ENCODE measurements around the gene PLA2G4F. TPM values are rescaled to one million over a fixed set of nuclear protein-coding genes. Genes with fewer than 3 reads are reported as not detected.

Gene PLA2G4F
- polyA plus RNA-seq, 1 of the 3 experiments (the other 2 are of a cell fraction), result not detected

DNA sequence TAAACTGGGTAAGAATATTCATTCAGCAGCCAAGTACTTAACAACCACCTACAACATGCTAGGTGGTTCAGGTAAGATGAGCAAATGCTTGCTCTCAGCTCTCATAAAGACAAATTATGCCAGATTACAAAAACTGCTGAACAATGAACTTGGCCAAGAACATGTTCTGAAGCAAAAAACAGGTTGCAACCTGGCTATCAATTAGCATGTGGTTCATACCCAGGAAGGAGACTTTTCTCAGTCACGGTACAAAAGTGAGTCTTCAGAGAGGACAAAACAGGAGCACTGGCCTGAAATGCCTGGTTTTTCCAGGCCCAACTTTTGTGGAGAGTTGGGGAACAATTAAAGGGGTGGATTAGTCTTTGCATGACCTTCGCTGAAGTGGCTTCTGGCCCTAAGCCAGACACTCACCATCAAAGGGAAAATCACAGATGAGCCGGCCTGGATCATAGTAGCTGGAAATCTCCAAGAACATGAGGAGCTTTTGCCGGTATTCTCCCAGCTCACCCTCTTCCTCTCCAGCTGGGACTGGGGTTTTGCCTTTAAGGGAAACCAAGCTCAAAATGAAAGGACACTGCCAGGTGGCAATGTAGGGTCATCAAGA, 7.6 kb upstream of the PLA2G4F start:
- POLR2A ChIA-PET, result no interaction called here
- H3K9me2 ChIP-seq, result no peaks in the 10 kb centered on the region

DNA sequence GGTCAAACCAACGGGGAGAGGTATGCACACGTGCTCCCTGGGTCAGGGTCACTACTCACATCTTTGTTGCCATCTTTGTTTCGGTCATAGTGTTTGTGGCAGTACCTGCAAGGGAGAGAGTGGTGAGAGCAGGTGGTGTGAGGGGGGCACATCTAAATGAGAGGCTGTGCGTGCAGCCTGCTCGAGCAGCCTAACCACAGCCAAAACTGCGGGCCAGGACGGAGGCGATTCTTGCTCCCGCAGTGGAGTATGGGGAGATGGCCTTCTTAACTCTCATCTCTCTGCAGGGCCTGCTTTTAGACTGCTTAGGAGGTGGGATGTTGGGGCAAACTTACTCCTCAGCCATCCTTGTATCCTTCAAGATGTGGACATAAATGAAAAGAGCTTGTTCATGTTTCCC, 6.9 kb upstream of the PLA2G4F start:
- H3K4me1 ChIP-seq (ENCODE audit: control insufficient read depth in 1 of 2, insufficient read depth in 2 of 2, low read depth in 1 of 2, low read length in 1 of 2), result peaks cover under 1 to 4% of the 10 kb centered on the region in 2 experiments; a peak in 1 of 4 replicates
- H4K20me1 ChIP-seq (ENCODE audit: insufficient read depth), result no peaks in the 10 kb centered on the region
- H3K27ac ChIP-seq (ENCODE audit: low read depth in 2 of 2, low read length in 1 of 2), result no peak overlapping the region
- H2AFZ ChIP-seq (ENCODE audit: low read depth), result no peak overlapping the region
- H3K9me3 ChIP-seq, result no peaks in the 10 kb centered on the region
- DNase-seq, result no peak
- CTCF ChIA-PET, result interaction anchor here (1.2 to 2.8 kb wide), 3 partner anchors 26 to 106 kb away, joined by 3 to 8 read pairs (median 5); no protein-coding TSS in a partner anchor
- POLR2A ChIA-PET, result no interaction called here
- H3K4me2 ChIP-seq, result no peak overlapping the region
- H3K36me3 ChIP-seq (replicated peaks in 1 of 2; ENCODE audit: control insufficient read depth in 1 of 2, insufficient read depth in 2 of 2, low read length in 1 of 2), result peaks cover 67 to 94% of the 10 kb centered on the region in 2 experiments
- no peaks in the 10 kb centered on the region for H3K27me3 ChIP-seq (ENCODE audit: insufficient read depth)
- TF ChIP-seq MEF2A (IDR thresholded peaks at IDR 0.05; ENCODE audit: borderline replicate concordance, low read depth), result no peak
- no peak for TF ChIP-seq ZBTB33 (IDR thresholded peaks at IDR 0.05; ENCODE audit: borderline replicate concordance, low read depth)
- no peak for TF ChIP-seq FOXJ3 (CRISPR knock-in tag; IDR thresholded peaks at IDR 0.05)
- no peak for TF ChIP-seq TEAD4 (IDR thresholded peaks at IDR 0.05; ENCODE audit: borderline replicate concordance, insufficient read depth)
- TF ChIP-seq, protein P1, sequence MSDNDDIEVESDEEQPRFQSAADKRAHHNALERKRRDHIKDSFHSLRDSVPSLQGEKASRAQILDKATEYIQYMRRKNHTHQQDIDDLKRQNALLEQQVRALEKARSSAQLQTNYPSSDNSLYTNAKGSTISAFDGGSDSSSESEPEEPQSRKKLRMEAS (IDR thresholded peaks at IDR 0.05; ENCODE audit: low read depth), result no peak
- TF ChIP-seq SIN3A (IDR thresholded peaks at IDR 0.05; ENCODE audit: borderline replicate concordance, low read depth, low read length), result no peak
- TF ChIP-seq MXI1 (IDR thresholded peaks at IDR 0.05; ENCODE audit: low read depth, low read length), result no peak
- TF ChIP-seq, protein P2, sequence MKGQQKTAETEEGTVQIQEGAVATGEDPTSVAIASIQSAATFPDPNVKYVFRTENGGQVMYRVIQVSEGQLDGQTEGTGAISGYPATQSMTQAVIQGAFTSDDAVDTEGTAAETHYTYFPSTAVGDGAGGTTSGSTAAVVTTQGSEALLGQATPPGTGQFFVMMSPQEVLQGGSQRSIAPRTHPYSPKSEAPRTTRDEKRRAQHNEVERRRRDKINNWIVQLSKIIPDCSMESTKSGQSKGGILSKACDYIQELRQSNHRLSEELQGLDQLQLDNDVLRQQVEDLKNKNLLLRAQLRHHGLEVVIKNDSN (IDR thresholded peaks at IDR 0.05; ENCODE audit: borderline replicate concordance, low read depth), result no peak
- TF ChIP-seq RXRA (IDR thresholded peaks at IDR 0.05; ENCODE audit: borderline replicate concordance, low read depth), result no peak
- TF ChIP-seq FOSL2 (IDR thresholded peaks at IDR 0.05; ENCODE audit: borderline replicate concordance, low read depth), result no peak
- TF ChIP-seq, protein P3, sequence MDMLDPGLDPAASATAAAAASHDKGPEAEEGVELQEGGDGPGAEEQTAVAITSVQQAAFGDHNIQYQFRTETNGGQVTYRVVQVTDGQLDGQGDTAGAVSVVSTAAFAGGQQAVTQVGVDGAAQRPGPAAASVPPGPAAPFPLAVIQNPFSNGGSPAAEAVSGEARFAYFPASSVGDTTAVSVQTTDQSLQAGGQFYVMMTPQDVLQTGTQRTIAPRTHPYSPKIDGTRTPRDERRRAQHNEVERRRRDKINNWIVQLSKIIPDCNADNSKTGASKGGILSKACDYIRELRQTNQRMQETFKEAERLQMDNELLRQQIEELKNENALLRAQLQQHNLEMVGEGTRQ (IDR thresholded peaks at IDR 0.05; ENCODE audit: borderline replicate concordance, low read depth, low read length), result no peak
- no peak for TF ChIP-seq EZH2phosphoT487 (IDR thresholded peaks at IDR 0.05; ENCODE audit: borderline replicate concordance, low read depth)
- TF ChIP-seq ELF1 (IDR thresholded peaks at IDR 0.05), result no peak
- TF ChIP-seq TCF12 (IDR thresholded peaks at IDR 0.05), result no peak
- TF ChIP-seq, protein P4, sequence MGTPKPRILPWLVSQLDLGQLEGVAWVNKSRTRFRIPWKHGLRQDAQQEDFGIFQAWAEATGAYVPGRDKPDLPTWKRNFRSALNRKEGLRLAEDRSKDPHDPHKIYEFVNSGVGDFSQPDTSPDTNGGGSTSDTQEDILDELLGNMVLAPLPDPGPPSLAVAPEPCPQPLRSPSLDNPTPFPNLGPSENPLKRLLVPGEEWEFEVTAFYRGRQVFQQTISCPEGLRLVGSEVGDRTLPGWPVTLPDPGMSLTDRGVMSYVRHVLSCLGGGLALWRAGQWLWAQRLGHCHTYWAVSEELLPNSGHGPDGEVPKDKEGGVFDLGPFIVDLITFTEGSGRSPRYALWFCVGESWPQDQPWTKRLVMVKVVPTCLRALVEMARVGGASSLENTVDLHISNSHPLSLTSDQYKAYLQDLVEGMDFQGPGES (IDR thresholded peaks at IDR 0.05; ENCODE audit: low read depth, low read length), result no peak
- WGBS (ENCODE audit: low lambda C conversion rate), result 94% methylated on average over 9 of the region's 9 CpGs
- no peak overlapping the region for H3K4me3 ChIP-seq (ENCODE audit: low read depth in 2 of 2, low read length in 1 of 2)
- no peaks in the 10 kb centered on the region for H3K9me2 ChIP-seq
- H3F3A ChIP-seq (replicated peaks; ENCODE audit: insufficient read depth), result peaks cover 9% of the 10 kb centered on the region
- no peak overlapping the region for H3K9ac ChIP-seq
- no peaks in the 10 kb centered on the region for H3K79me2 ChIP-seq (ENCODE audit: insufficient read depth)

More for the DNA sequence above, 7.6 kb upstream of the PLA2G4F start:
- WGBS (ENCODE audit: low lambda C conversion rate), result 92% methylated on average over 4 of the region's 4 CpGs
- Histone ChIP-seq H3K9ac (no peak overlapping the region), H3K79me2 (ENCODE audit: insufficient read depth) (no peaks in the 10 kb centered on the region), H3K27me3 (ENCODE audit: insufficient read depth) (no peaks in the 10 kb centered on the region), H3K4me1 (ENCODE audit: control insufficient read depth in 1 of 2, insufficient read depth in 2 of 2, low read depth in 1 of 2, low read length in 1 of 2) (no peaks in the 10 kb centered on the region; a peak in 1 of 4 replicates), H3F3A (replicated peaks; ENCODE audit: insufficient read depth) (peaks cover 2% of the 10 kb centered on the region), H4K20me1 (ENCODE audit: insufficient read depth) (no peaks in the 10 kb centered on the region), H3K4me2 (no peak overlapping the region), H3K27ac (ENCODE audit: low read depth in 2 of 2, low read length in 1 of 2) (no peak overlapping the region), H3K36me3 (replicated peaks in 1 of 2; ENCODE audit: control insufficient read depth in 1 of 2, insufficient read depth in 2 of 2, low read length in 1 of 2) (peaks cover 75 to 95% of the 10 kb centered on the region in 2 experiments), H3K4me3 (ENCODE audit: low read depth in 2 of 2, low read length in 1 of 2) (no peak overlapping the region), H3K9me3 (no peaks in the 10 kb centered on the region), H2AFZ (ENCODE audit: low read depth) (no peak overlapping the region)
- no peak for TF ChIP-seq CHD2 (IDR thresholded peaks at IDR 0.05; ENCODE audit: low read length, partially characterized antibody)
- TF ChIP-seq EZH2phosphoT487 (IDR thresholded peaks at IDR 0.05; ENCODE audit: borderline replicate concordance, low read depth), result no peak
- TF ChIP-seq MEF2A (IDR thresholded peaks at IDR 0.05; ENCODE audit: borderline replicate concordance, low read depth), result no peak
- TF ChIP-seq TEAD4 (IDR thresholded peaks at IDR 0.05; ENCODE audit: borderline replicate concordance, insufficient read depth), result no peak
- TF ChIP-seq RAD21 (IDR thresholded peaks at IDR 0.05; ENCODE audit: low read length), result no peak
- TF ChIP-seq, protein P1 (IDR thresholded peaks at IDR 0.05; ENCODE audit: low read depth), result no peak
- no peak for TF ChIP-seq SMC3 (IDR thresholded peaks at IDR 0.05; ENCODE audit: low read depth, low read length)
- TF ChIP-seq FOXJ3 (CRISPR knock-in tag; IDR thresholded peaks at IDR 0.05), result no peak
- TF ChIP-seq MXI1 (IDR thresholded peaks at IDR 0.05; ENCODE audit: low read depth, low read length), result no peak
- no peak for TF ChIP-seq FOXM1 (IDR thresholded peaks at IDR 0.05; ENCODE audit: low read depth)
- TF ChIP-seq EP300 (IDR thresholded peaks at IDR 0.05; ENCODE audit: borderline replicate concordance in 1 of 2, low read depth in 1 of 2, low read length in 1 of 2), result no peak
- TF ChIP-seq JUND (IDR thresholded peaks at IDR 0.05), result no peak
- DNase-seq, result no peak
- CTCF ChIA-PET, result interaction anchor here (1.2 to 2.8 kb wide), 3 partner anchors 26 to 107 kb away, joined by 3 to 8 read pairs (median 5); no protein-coding TSS in a partner anchor
